Measurements from ENCODE around the gene MACROD2.

- TF ChIP-seq, protein P1, sequence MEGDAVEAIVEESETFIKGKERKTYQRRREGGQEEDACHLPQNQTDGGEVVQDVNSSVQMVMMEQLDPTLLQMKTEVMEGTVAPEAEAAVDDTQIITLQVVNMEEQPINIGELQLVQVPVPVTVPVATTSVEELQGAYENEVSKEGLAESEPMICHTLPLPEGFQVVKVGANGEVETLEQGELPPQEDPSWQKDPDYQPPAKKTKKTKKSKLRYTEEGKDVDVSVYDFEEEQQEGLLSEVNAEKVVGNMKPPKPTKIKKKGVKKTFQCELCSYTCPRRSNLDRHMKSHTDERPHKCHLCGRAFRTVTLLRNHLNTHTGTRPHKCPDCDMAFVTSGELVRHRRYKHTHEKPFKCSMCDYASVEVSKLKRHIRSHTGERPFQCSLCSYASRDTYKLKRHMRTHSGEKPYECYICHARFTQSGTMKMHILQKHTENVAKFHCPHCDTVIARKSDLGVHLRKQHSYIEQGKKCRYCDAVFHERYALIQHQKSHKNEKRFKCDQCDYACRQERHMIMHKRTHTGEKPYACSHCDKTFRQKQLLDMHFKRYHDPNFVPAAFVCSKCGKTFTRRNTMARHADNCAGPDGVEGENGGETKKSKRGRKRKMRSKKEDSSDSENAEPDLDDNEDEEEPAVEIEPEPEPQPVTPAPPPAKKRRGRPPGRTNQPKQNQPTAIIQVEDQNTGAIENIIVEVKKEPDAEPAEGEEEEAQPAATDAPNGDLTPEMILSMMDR (IDR thresholded peaks at IDR 0.05; ENCODE audit: insufficient read depth, low read depth, low read length), result no peak
- no peak for TF ChIP-seq EZH2 (IDR thresholded peaks at IDR 0.05; ENCODE audit: insufficient read depth, low read length)
Measured at GRCh38 chr20:15742087-15742486, 1746.8 kb downstream of the MACROD2 start.
